Panc1 (cell line): ENCODE results near the gene XCR1. TPM values are rescaled to one million over a fixed set of nuclear protein-coding genes. Genes with fewer than 3 reads are reported as not detected.

Experiments used
- ATAC-seq: fragments of 200-7000 bp; cut with Tn5 transposase; 2 replicates; pipeline ENCODE4 v1.9.1; 2020; ENCODE audit warnings: mild to moderate bottlenecking, moderate library complexity
- BruUV-seq: library from RNA; stranded (reverse); fragments of 400-500 nt; replicated peaks from 2 replicates; lab custom pipeline; 2021; lab: Mats Ljungman, UMichigan
- CTCF ChIA-PET: fragments of 300-600 bp; sonication (Branson Sonifier 250); formaldehyde crosslinking; loops from one replicate; lab custom pipeline; 2022; ENCODE audit warnings: antibody characterized with exemption; lab: Charles Lee
- POLR2A ChIA-PET: fragments of 300-600 bp; sonication (Branson Sonifier 250); formaldehyde crosslinking; loops from one replicate; lab custom pipeline; 2022; ENCODE audit warnings: antibody characterized with exemption; lab: Charles Lee
- DNase-seq: peaks from one replicate; pipeline ENCODE4 v3.0.0-alpha.2; 2010; ENCODE audit warnings: low read depth, low spot score
- H3K27ac ChIP-seq: 2 replicates; pipeline ENCODE4 v1.5.1; 2011; ENCODE audit warnings: mild to moderate bottlenecking, low read length, inconsistent platforms
- H3K27me3 ChIP-seq: fragments of 200-500 bp; sonication (Bioruptor generic); 2 replicates; pipeline ENCODE4 v1.6.0; 2014; ENCODE audit warnings: low read length, inconsistent platforms; ENCODE audit not compliant: control insufficient read depth, insufficient read depth
- H3K36me3 ChIP-seq: fragments of 200-500 bp; sonication (Bioruptor generic); 2 replicates; pipeline ENCODE4 v1.5.1; 2014; ENCODE audit warnings: inconsistent platforms, mild to moderate bottlenecking, low read length, moderate library complexity; ENCODE audit not compliant: control insufficient read depth, insufficient read depth
- H3K4me1 ChIP-seq: 2 replicates; pipeline ENCODE4 v1.5.1; 2011; ENCODE audit warnings: inconsistent platforms, mild to moderate bottlenecking, low read length, moderate library complexity; ENCODE audit not compliant: control insufficient read depth, insufficient read depth
- H3K4me3 ChIP-seq, 2 experiments: 2 replicates each; pipeline ENCODE4 v1.5.1; 2011 to 2012; ENCODE audit warnings: low read depth in 2 of 2, low read length in 2 of 2, mild to moderate bottlenecking in 2 of 2, inconsistent platforms in 1 of 2, moderate library complexity in 1 of 2
- H3K9me3 ChIP-seq: fragments of 200-500 bp; sonication (Bioruptor generic); 2 replicates; pipeline ENCODE4 v1.5.1; 2014; ENCODE audit warnings: low read depth, mild to moderate bottlenecking, inconsistent platforms, low read length, moderate library complexity; ENCODE audit not compliant: control insufficient read depth, insufficient read depth
- CTCF ChIP-seq: fragments of 450-650 bp; IDR thresholded peaks from 2 replicates; pipeline ENCODE4 v1.5.1; 2017; ENCODE audit warnings: mild to moderate bottlenecking
- POLR2AphosphoS5 ChIP-seq: IDR thresholded peaks from 2 replicates; pipeline ENCODE4 v1.6.1; 2012; ENCODE audit warnings: mild to moderate bottlenecking, low read depth, low read length, moderate library complexity
- SIN3A ChIP-seq: IDR thresholded peaks from 2 replicates; pipeline ENCODE4 v1.6.1; 2012; ENCODE audit warnings: low read depth, mild to moderate bottlenecking, low read length, moderate library complexity, borderline replicate concordance; ENCODE audit not compliant: insufficient read depth
- TCF7L2 ChIP-seq: IDR thresholded peaks from 2 replicates; pipeline ENCODE4 v1.6.1; 2011; ENCODE audit warnings: mild to moderate bottlenecking, low read depth, low read length, inconsistent platforms
- in situ Hi-C: cut with HindIII; loops from 2 replicates; pipeline ENCODE4 v1.10.0; 2016; ENCODE audit warnings: low sequenced_read_pairs, low pct_unique_long_range_greater_than_20kb
- intact Hi-C: fragments of 100-400 bp; cut with micrococcal nuclease; formaldehyde crosslinking; loops from one replicate; pipeline ENCODE4 v1.10.0; 2022; ENCODE audit not compliant: unreplicated experiment
- total RNA-seq: library from RNA; stranded (reverse); gene quantifications from one replicate; pipeline ENCODE4 v1.2.1, GENCODE V29; 2021; ENCODE audit not compliant: unreplicated experiment
- TF ChIP-seq, protein P1 (sequence below), 2 experiments: IDR thresholded peaks; 2 replicates each; pipeline ENCODE4 v1.6.1; 2011 to 2012; ENCODE audit warnings: low read depth in 2 of 2, control low read depth in 1 of 2, low read length in 1 of 2, mild to moderate bottlenecking in 1 of 2, moderate library complexity in 1 of 2; ENCODE audit not compliant: insufficient read depth in 1 of 2

XCR1 gene
- total RNA-seq, 1 experiment from 2014 or later = not detected

DNA sequence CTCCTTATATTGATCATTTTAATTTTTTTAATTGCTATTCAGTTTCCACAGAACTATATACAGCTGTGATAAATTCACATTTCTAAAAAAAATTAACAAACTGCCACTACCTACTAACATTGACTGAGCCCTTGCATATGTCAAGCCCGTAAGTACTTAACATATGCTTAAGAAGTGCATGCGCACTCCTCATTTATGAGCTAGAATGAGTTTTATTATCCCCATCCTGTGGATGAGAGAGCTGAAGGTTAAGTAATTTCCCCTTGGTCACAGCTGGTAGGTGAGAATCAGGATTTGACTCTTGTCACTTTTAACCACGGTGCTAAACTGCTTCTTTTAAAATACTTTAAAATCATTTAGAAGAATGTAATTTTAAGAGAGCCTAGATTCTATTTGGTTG, 58.2 kb downstream of the XCR1 start:
- DNase-seq (no peak), ATAC-seq (no peak)
- H3K36me3 ChIP-seq = no peaks in the 10 kb centered on the region
- intact Hi-C loops (no loop called here), in situ Hi-C loops (no loop called here)
- BruUV-seq = no TSS peak
- H3K4me3 ChIP-seq = no peak overlapping the region
- H3K9me3 ChIP-seq = no peaks in the 10 kb centered on the region
- no peak for TF ChIP-seq POLR2AphosphoS5
- no peak for TF ChIP-seq TCF7L2
- TF ChIP-seq CTCF = no peak
- TF ChIP-seq SIN3A = no peak
- TF ChIP-seq, protein P1, sequence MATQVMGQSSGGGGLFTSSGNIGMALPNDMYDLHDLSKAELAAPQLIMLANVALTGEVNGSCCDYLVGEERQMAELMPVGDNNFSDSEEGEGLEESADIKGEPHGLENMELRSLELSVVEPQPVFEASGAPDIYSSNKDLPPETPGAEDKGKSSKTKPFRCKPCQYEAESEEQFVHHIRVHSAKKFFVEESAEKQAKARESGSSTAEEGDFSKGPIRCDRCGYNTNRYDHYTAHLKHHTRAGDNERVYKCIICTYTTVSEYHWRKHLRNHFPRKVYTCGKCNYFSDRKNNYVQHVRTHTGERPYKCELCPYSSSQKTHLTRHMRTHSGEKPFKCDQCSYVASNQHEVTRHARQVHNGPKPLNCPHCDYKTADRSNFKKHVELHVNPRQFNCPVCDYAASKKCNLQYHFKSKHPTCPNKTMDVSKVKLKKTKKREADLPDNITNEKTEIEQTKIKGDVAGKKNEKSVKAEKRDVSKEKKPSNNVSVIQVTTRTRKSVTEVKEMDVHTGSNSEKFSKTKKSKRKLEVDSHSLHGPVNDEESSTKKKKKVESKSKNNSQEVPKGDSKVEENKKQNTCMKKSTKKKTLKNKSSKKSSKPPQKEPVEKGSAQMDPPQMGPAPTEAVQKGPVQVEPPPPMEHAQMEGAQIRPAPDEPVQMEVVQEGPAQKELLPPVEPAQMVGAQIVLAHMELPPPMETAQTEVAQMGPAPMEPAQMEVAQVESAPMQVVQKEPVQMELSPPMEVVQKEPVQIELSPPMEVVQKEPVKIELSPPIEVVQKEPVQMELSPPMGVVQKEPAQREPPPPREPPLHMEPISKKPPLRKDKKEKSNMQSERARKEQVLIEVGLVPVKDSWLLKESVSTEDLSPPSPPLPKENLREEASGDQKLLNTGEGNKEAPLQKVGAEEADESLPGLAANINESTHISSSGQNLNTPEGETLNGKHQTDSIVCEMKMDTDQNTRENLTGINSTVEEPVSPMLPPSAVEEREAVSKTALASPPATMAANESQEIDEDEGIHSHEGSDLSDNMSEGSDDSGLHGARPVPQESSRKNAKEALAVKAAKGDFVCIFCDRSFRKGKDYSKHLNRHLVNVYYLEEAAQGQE (IDR thresholded peaks at IDR 0.05; ENCODE audit: insufficient read depth in 1 of 2, low read depth in 2 of 2, low read length in 1 of 2) = no peak
- ChIA-PET CTCF (no interaction called here), POLR2A (no interaction called here)
- H3K4me1 ChIP-seq = no peaks in the 10 kb centered on the region
- no peaks in the 10 kb centered on the region for H3K27me3 ChIP-seq
- H3K27ac ChIP-seq = no peak overlapping the region

GRCh38 chr3:45968706-45969105, 58.6 kb downstream of the XCR1 start:
- CTCF ChIA-PET = no interaction called here
- POLR2A ChIA-PET = no interaction called here

More at GRCh38 chr3:45968706-45969105, 58.6 kb downstream of the XCR1 start:
- TF ChIP-seq POLR2AphosphoS5 (no peak), SIN3A (no peak), CTCF (no peak), TCF7L2 (no peak)
- TF ChIP-seq, protein P1 (IDR thresholded peaks at IDR 0.05; ENCODE audit: insufficient read depth in 1 of 2, low read depth in 2 of 2, low read length in 1 of 2) = no peak
- in situ Hi-C loops (no loop called here), intact Hi-C loops (no loop called here)
- DNase-seq = no peak
- BruUV-seq = no TSS peak
- no peaks in the 10 kb centered on the region for H3K4me1 ChIP-seq
- H3K27ac ChIP-seq = no peak overlapping the region
- H3K4me3 ChIP-seq = no peak overlapping the region
- no peaks in the 10 kb centered on the region for H3K36me3 ChIP-seq
- no peak for ATAC-seq
- no peaks in the 10 kb centered on the region for H3K27me3 ChIP-seq
- no peaks in the 10 kb centered on the region for H3K9me3 ChIP-seq
